HCT116 (cell line): ENCODE measurements around the gene POLRMT. TPM values are rescaled to one million over a fixed set of nuclear protein-coding genes. Genes with fewer than 3 reads are reported as not detected.

Experiments used
- ATAC-seq: fragments of 200-7000 bp; cut with Tn5 transposase; 2 replicates; pipeline ENCODE4 v1.9.1; 2020; ENCODE audit warnings: mild to moderate bottlenecking, moderate library complexity
- BruUV-seq: library from RNA; stranded (reverse); fragments of 400-500 nt; replicated peaks from 2 replicates; lab custom pipeline; 2021; lab: Mats Ljungman, UMichigan
- CTCF ChIA-PET: fragments of 300-600 bp; sonication (Branson Sonifier 250); formaldehyde crosslinking; loops from one replicate; lab custom pipeline; 2021; ENCODE audit warnings: antibody characterized with exemption; lab: Charles Lee
- POLR2A ChIA-PET: fragments of 300-600, 350-600 bp; sonication (Branson Sonifier 250); formaldehyde crosslinking; loops from one replicate; lab custom pipeline; 2021; ENCODE audit warnings: antibody characterized with exemption; lab: Charles Lee
- RAD21 ChIA-PET, 2 experiments: fragments of 300-600 bp; sonication (Branson Sonifier 250); formaldehyde crosslinking; loops; one replicate each; lab custom pipeline; 2023; ENCODE audit warnings: low total read pairs in 2 of 2; ENCODE audit not compliant: uncharacterized antibody in 2 of 2, unreplicated experiment in 2 of 2, low non-redundant PET in 1 of 2; lab: Charles Lee
- DNase-seq: peaks from one replicate; pipeline ENCODE4 v3.0.0-alpha.2; 2010; ENCODE audit warnings: low read depth, low spot score
- H2AFZ ChIP-seq: fragments of 200-600 bp; shearing (Covaris generic), sonication (generic); 2 replicates; pipeline ENCODE4 v1.6.1; 2017; ENCODE audit warnings: low read depth, mixed run types, mixed read lengths, antibody characterized with exemption, low read length; ENCODE audit not compliant: poor library complexity, severe bottlenecking
- H3K27ac ChIP-seq: 2 replicates; pipeline ENCODE4 v1.5.1; 2012; ENCODE audit warnings: low read depth, low read length
- H3K27me3 ChIP-seq: fragments of 200-600 bp; sonication (generic); 2 replicates; pipeline ENCODE4 v1.6.1; 2016; ENCODE audit warnings: mixed run types, low read length, mixed read lengths; ENCODE audit not compliant: insufficient read depth
- H3K36me3 ChIP-seq, 2 experiments: fragments of 200-500 bp in 1 of 2; fragments of 200-600 bp in 1 of 2; sonication (Bioruptor generic) in 1 of 2; sonication (generic) in 1 of 2; 2 replicates each; pipeline versions ENCODE4 v1.5.1 to v1.6.1; 2014 to 2016; ENCODE audit warnings: low read length in 2 of 2, inconsistent platforms in 1 of 2, mixed read lengths in 1 of 2, mixed run types in 1 of 2; ENCODE audit not compliant: insufficient read depth in 2 of 2, control insufficient read depth in 1 of 2
- H3K4me1 ChIP-seq, 2 experiments: fragments of 200-600 bp in 1 of 2; sonication (generic) in 1 of 2; 2 replicates each; pipeline versions ENCODE4 v1.5.1 to v1.6.1; 2012 to 2017; ENCODE audit warnings: low read length in 2 of 2, inconsistent platforms in 1 of 2, mild to moderate bottlenecking in 1 of 2, mixed read lengths in 1 of 2, mixed run types in 1 of 2, moderate library complexity in 1 of 2; ENCODE audit not compliant: insufficient read depth in 2 of 2, control insufficient read depth in 1 of 2
- H3K4me2 ChIP-seq: fragments of 200-600 bp; sonication (generic); 2 replicates; pipeline ENCODE4 v1.6.1; 2017; ENCODE audit warnings: mixed run types, low read length, mixed read lengths
- H3K4me3 ChIP-seq, 2 experiments: fragments of 200-600 bp in 1 of 2; sonication (generic) in 1 of 2; replicated peaks in 1 of 2; 2 replicates each; pipeline ENCODE4 v1.5.1; 2011 to 2016; ENCODE audit warnings: low read length in 2 of 2, control low read depth in 1 of 2, low read depth in 1 of 2, mild to moderate bottlenecking in 1 of 2, mixed read lengths in 1 of 2, mixed run types in 1 of 2
- H3K79me2 ChIP-seq: fragments of 200-600 bp; sonication (generic); 2 replicates; pipeline ENCODE4 v1.6.1; 2017; ENCODE audit warnings: mild to moderate bottlenecking, mixed run types, low read length, moderate library complexity, mixed read lengths; ENCODE audit not compliant: insufficient read depth
- H3K9ac ChIP-seq: fragments of 200-600 bp; sonication (generic); 2 replicates; pipeline ENCODE4 v1.6.1; 2016; ENCODE audit warnings: low read length, mixed read lengths
- H3K9me2 ChIP-seq: fragments of 200-600 bp; sonication (generic), shearing (Covaris generic); 2 replicates; pipeline ENCODE4 v1.6.1; 2017; ENCODE audit warnings: mixed run types, mild to moderate bottlenecking, moderate library complexity; ENCODE audit not compliant: insufficient read depth
- H3K9me3 ChIP-seq, 2 experiments: fragments of 200-500 bp in 1 of 2; fragments of 200-600 bp in 1 of 2; sonication (Bioruptor generic) in 1 of 2; sonication (generic) in 1 of 2; 2 replicates each; pipeline ENCODE4 v1.6.1; 2014 to 2017; ENCODE audit warnings: low read length in 2 of 2, mixed read lengths in 2 of 2, inconsistent platforms in 1 of 2, low read depth in 1 of 2, mild to moderate bottlenecking in 1 of 2, mixed run types in 1 of 2, moderate library complexity in 1 of 2; ENCODE audit not compliant: control insufficient read depth in 1 of 2, insufficient read depth in 1 of 2
- H4K20me1 ChIP-seq: fragments of 200-600 bp; sonication (generic), shearing (Covaris generic); 2 replicates; pipeline ENCODE4 v1.6.1; 2017; ENCODE audit warnings: mixed run types, mild to moderate bottlenecking, moderate library complexity; ENCODE audit not compliant: insufficient read depth
- CBX3 ChIP-seq: IDR thresholded peaks from 2 replicates; pipeline ENCODE4 v1.6.1; 2012; ENCODE audit warnings: low read depth
- CEBPB ChIP-seq: IDR thresholded peaks from 2 replicates; pipeline ENCODE4 v1.6.1; 2012; ENCODE audit warnings: low read depth
- EZH2 ChIP-seq: fragments of 200-600 bp; sonication (generic); IDR thresholded peaks from 2 replicates; pipeline ENCODE4 v1.6.1; 2017; ENCODE audit warnings: antibody characterized with exemption, mixed run types
- EZH2phosphoT487 ChIP-seq: fragments of 200-600 bp; IDR thresholded peaks from 2 replicates; pipeline ENCODE4 v1.6.1; 2018; ENCODE audit warnings: antibody characterized with exemption, borderline replicate concordance
- FOSL1 ChIP-seq: IDR thresholded peaks from 2 replicates; pipeline ENCODE4 v1.6.1; 2012; ENCODE audit warnings: low read depth
- JUND ChIP-seq: IDR thresholded peaks from 2 replicates; pipeline ENCODE4 v1.6.1; 2012
- POLR2AphosphoS5 ChIP-seq: IDR thresholded peaks from 2 replicates; pipeline ENCODE4 v1.6.1; 2011; ENCODE audit warnings: mild to moderate bottlenecking, low read depth, low read length, moderate library complexity
- RAD21 ChIP-seq: IDR thresholded peaks from 2 replicates; pipeline ENCODE4 v1.6.1; 2012; ENCODE audit warnings: low read depth, mild to moderate bottlenecking
- SIN3A ChIP-seq: IDR thresholded peaks from 2 replicates; pipeline ENCODE4 v1.6.1; 2012; ENCODE audit warnings: low read depth
- SP1 ChIP-seq: IDR thresholded peaks from 2 replicates; pipeline ENCODE4 v1.6.1; 2012; ENCODE audit warnings: low read depth
- SRF ChIP-seq: IDR thresholded peaks from 2 replicates; pipeline ENCODE4 v1.6.1; 2012; ENCODE audit warnings: low read depth
- ZFX ChIP-seq: fragments of 450-650 bp; IDR thresholded peaks from 2 replicates; pipeline ENCODE4 v1.6.1; 2017
- intact Hi-C: fragments of 100-400 bp; cut with micrococcal nuclease; formaldehyde crosslinking; loops from 2 replicates; pipeline ENCODE4 v1.10.0; 2022
- total RNA-seq: library from RNA; stranded (reverse); gene quantifications from one replicate; pipeline ENCODE4 v1.2.1, GENCODE V29; 2021; ENCODE audit not compliant: unreplicated experiment
- TF ChIP-seq, protein P1 (sequence below): IDR thresholded peaks from 2 replicates; pipeline ENCODE4 v1.6.1; 2012; ENCODE audit warnings: low read depth
- TF ChIP-seq, protein P2 (sequence below): IDR thresholded peaks from 2 replicates; pipeline ENCODE4 v1.6.1; 2012
- TF ChIP-seq, protein P3 (sequence below), 3 experiments: fragments of 200-600 bp in 1 of 3; sonication (generic) in 1 of 3; IDR thresholded peaks in 2 of 3; conservative IDR thresholded peaks in 1 of 3; 2 replicates each; pipeline ENCODE4 v1.5.1; 2012 to 2017; ENCODE audit warnings: low read depth in 2 of 3, low read length in 2 of 3, antibody characterized with exemption in 1 of 3, borderline replicate concordance in 1 of 3, control low read depth in 1 of 3, mild to moderate bottlenecking in 1 of 3, mixed read lengths in 1 of 3, mixed run types in 1 of 3, moderate library complexity in 1 of 3; ENCODE audit not compliant: insufficient read depth in 1 of 3

The POLRMT gene
- total RNA-seq, 1 experiment from 2014 or later, result 138 TPM

DNA sequence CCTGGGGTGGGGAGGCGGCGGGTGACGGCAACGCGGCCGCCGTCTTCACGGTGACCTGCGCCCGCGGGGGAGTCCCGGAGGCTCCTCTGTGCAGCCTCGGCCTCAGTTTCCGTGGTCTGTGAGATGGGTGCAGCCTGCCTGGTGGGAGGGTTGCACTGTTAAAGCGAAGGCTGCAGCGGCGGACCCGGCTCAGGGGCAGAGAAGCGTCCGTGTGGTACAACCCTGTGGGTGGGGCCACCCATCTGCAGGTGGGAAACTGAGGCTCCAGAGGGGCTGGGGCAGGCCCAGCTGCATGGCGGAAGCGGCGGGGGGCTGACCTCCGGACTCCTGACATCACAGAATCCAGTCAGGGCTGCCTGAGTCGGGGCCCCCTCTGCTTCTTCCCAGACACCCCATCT, 6.8 kb upstream of the POLRMT start:
- peak overlapping the region; percentile 31 to 57 for H3K4me3 ChIP-seq
- no peaks in the 10 kb centered on the region for H3K9me3 ChIP-seq
- TF ChIP-seq SRF (no peak), CBX3 (no peak), SIN3A (no peak)
- peak overlapping the region; percentile 73 for H3K4me2 ChIP-seq
- BruUV-seq, result no TSS peak
- ChIA-PET POLR2A (no interaction called here), RAD21 (no interaction called here), CTCF (no interaction called here)
- no peaks in the 10 kb centered on the region for H3K36me3 ChIP-seq
- DNase-seq (no peak), ATAC-seq (no peak)
- no peaks in the 10 kb centered on the region for H3K79me2 ChIP-seq
- no peaks in the 10 kb centered on the region for H3K27me3 ChIP-seq
- no peak overlapping the region for H3K27ac ChIP-seq
- intact Hi-C loops, result no loop called here
- H3K9me2 ChIP-seq, result no peaks in the 10 kb centered on the region
- no peak overlapping the region for H2AFZ ChIP-seq
- H3K4me1 ChIP-seq, result peaks cover 2 to 18% of the 10 kb centered on the region in 2 experiments; a peak in 3 of 4 replicates
- no peaks in the 10 kb centered on the region for H4K20me1 ChIP-seq
- peak overlapping the region; percentile 57 for H3K9ac ChIP-seq

DNA sequence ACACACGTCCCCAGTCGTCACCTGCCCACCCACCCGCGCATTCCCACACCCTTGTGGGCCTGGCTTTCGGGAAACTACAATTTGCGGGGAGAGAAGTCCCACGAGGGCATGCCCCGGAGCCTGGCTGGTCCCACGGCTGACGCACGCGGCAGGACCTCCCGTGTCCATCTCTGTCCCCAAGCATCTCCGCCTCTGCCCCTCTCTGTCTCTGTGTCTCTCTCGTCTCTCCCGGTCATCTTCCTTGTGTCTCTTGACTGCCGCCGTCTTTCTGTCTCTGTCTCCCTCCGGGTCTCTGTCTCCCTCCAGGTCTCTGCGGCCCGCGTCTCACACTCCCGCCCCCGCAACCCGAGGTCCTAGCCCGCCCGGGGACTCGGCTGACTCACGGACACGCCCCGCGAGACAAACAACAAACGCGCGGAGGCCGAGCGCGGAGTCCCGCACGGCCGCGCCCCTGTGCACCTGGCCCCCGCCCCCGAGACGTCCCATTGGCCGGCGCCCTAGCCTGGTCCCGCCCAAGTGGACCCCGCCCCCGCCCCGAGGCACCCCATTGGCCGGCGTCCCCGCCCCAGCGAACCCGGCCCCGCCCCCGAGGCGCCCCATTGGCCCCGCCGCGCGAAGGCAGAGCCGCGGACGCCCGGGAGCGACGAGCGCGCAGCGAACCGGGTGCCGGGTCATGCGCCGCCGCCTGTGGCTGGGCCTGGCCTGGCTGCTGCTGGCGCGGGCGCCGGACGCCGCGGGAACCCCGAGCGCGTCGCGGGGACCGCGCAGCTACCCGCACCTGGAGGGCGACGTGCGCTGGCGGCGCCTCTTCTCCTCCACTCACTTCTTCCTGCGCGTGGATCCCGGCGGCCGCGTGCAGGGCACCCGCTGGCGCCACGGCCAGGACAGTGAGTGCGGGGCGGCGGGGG, 6.2 kb upstream of the POLRMT start, which contains the start of gene FGF22:
TSS of gene FGF22 (plus strand) at position 627 of the 908 bp plus-strand sequence. CDS start at position 674, 47 bp downstream.
- peak within 1 kb of the TSS; percentile 78 for H2AFZ ChIP-seq
- CTCF ChIA-PET, result no interaction called here
- intact Hi-C loops, result no loop called here
- TF ChIP-seq SP1 (peak; percentile 51), SIN3A (no peak), FOSL1 (no peak), RAD21 (no peak), POLR2AphosphoS5 (peak; percentile 31; the same call in 1 of the 2 replicates), EZH2 (no peak), JUND (no peak), ZFX (0 out of 2 replicates have a peak, but pooled peaks have one; percentile 25), EZH2phosphoT487 (no peak), CEBPB (no peak)
- TF ChIP-seq, protein P1, sequence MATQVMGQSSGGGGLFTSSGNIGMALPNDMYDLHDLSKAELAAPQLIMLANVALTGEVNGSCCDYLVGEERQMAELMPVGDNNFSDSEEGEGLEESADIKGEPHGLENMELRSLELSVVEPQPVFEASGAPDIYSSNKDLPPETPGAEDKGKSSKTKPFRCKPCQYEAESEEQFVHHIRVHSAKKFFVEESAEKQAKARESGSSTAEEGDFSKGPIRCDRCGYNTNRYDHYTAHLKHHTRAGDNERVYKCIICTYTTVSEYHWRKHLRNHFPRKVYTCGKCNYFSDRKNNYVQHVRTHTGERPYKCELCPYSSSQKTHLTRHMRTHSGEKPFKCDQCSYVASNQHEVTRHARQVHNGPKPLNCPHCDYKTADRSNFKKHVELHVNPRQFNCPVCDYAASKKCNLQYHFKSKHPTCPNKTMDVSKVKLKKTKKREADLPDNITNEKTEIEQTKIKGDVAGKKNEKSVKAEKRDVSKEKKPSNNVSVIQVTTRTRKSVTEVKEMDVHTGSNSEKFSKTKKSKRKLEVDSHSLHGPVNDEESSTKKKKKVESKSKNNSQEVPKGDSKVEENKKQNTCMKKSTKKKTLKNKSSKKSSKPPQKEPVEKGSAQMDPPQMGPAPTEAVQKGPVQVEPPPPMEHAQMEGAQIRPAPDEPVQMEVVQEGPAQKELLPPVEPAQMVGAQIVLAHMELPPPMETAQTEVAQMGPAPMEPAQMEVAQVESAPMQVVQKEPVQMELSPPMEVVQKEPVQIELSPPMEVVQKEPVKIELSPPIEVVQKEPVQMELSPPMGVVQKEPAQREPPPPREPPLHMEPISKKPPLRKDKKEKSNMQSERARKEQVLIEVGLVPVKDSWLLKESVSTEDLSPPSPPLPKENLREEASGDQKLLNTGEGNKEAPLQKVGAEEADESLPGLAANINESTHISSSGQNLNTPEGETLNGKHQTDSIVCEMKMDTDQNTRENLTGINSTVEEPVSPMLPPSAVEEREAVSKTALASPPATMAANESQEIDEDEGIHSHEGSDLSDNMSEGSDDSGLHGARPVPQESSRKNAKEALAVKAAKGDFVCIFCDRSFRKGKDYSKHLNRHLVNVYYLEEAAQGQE, result no peak
- TF ChIP-seq, protein P2, sequence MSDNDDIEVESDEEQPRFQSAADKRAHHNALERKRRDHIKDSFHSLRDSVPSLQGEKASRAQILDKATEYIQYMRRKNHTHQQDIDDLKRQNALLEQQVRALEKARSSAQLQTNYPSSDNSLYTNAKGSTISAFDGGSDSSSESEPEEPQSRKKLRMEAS, result peak; percentile 54; the same call in 1 of the 2 replicates
- TF ChIP-seq, protein P3, sequence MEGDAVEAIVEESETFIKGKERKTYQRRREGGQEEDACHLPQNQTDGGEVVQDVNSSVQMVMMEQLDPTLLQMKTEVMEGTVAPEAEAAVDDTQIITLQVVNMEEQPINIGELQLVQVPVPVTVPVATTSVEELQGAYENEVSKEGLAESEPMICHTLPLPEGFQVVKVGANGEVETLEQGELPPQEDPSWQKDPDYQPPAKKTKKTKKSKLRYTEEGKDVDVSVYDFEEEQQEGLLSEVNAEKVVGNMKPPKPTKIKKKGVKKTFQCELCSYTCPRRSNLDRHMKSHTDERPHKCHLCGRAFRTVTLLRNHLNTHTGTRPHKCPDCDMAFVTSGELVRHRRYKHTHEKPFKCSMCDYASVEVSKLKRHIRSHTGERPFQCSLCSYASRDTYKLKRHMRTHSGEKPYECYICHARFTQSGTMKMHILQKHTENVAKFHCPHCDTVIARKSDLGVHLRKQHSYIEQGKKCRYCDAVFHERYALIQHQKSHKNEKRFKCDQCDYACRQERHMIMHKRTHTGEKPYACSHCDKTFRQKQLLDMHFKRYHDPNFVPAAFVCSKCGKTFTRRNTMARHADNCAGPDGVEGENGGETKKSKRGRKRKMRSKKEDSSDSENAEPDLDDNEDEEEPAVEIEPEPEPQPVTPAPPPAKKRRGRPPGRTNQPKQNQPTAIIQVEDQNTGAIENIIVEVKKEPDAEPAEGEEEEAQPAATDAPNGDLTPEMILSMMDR (IDR thresholded peaks at IDR 0.05 in 2 of 3, conservative IDR thresholded peaks at IDR 0.05 in 1 of 3; ENCODE audit: borderline replicate concordance in 1 of 3, insufficient read depth in 1 of 3, low read depth in 2 of 3, low read length in 2 of 3), result no peak

More for the DNA sequence above, 6.2 kb upstream of the POLRMT start, which contains the start of gene FGF22:
- peak; percentile 68 for DNase-seq
- H3K9me2 ChIP-seq, result no peaks in the 10 kb centered on the region
- H3K79me2 ChIP-seq, result no peaks in the 10 kb centered on the region
- no peaks in the 10 kb centered on the region for H3K36me3 ChIP-seq
- H4K20me1 ChIP-seq, result no peaks in the 10 kb centered on the region
- no peaks in the 10 kb centered on the region for H3K9me3 ChIP-seq
- BruUV-seq, result no TSS peak
- ChIA-PET RAD21 (no interaction called here), POLR2A (no interaction called here)
- 0 out of 2 replicates have a peak within 1 kb of the TSS, but pooled peaks have one; percentile 5 for H3K27ac ChIP-seq
- peaks cover 2 to 18% of the 10 kb centered on the region in 2 experiments; a peak in 3 of 4 replicates for H3K4me1 ChIP-seq
- H3K27me3 ChIP-seq, result no peaks in the 10 kb centered on the region
- ATAC-seq, result peak; percentile 94
- H3K9ac ChIP-seq, result peak within 1 kb of the TSS; percentile 57
- peak within 1 kb of the TSS; percentile 37 to 57 for H3K4me3 ChIP-seq
- peak within 1 kb of the TSS; percentile 89 for H3K4me2 ChIP-seq
